ENCODE results near the gene SIGLEC6.

SIGLEC6 gene

DNA sequence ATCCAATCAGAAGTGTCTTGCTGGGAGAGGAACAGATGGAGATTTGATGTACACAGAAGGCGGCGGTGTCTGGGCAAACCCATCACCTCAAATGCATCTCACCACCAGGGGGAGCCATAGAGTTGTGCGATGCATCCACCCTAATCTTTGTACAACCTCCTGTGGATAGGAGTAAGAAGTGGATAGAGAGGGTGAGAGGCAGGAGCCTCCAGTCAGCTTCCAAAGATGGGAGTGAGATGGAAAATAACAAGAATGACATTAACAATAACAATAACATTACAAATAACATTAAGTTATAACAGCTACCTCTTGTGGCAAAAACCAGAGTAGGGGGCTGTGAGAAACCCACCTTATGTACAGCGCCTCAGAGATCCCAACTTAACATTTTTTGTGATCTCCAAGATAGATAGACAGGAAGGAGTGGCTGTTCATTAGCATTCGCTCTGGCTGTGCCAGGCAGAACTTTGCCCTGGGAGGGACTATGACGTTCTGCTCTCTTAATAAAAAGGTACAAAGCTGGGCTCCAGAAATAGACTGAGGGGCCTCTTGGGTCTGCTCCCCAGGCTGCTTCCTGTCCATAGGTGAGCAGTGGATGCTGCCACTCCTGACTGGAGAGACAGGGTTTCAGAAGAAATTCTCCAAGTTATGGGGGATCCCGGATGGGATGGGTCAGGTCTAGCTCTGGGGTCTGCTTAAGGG is 58.3 kb downstream of the SIGLEC6 start:
- no peak overlapping the region for H3K4me3 ChIP-seq (ENCODE audit: low read depth, low read length)
- TF ChIP-seq POLR2A (IDR thresholded peaks at IDR 0.05; ENCODE audit: extremely low read depth, insufficient read length): no peak
- TF ChIP-seq MAX (IDR thresholded peaks at IDR 0.05; ENCODE audit: low read depth, low read length): no peak
- peak; percentile 68 for TF ChIP-seq CTCF (IDR thresholded peaks at IDR 0.05; ENCODE audit: low read depth, low read length)
- TF ChIP-seq MYC (IDR thresholded peaks at IDR 0.05; ENCODE audit: low read depth, low read length): 0 out of 2 replicates have a peak, but pooled peaks have one; percentile 17
- peak; percentile 83 for DNase-seq (ENCODE audit: low read depth)

- H3K4me3 ChIP-seq (ENCODE audit: low read depth, low read length): no peak overlapping the region
- TF ChIP-seq CTCF (IDR thresholded peaks at IDR 0.05; ENCODE audit: low read depth, low read length) (no peak), POLR2A (IDR thresholded peaks at IDR 0.05; ENCODE audit: extremely low read depth, insufficient read length) (no peak), MAX (IDR thresholded peaks at IDR 0.05; ENCODE audit: low read depth, low read length) (no peak), MYC (IDR thresholded peaks at IDR 0.05; ENCODE audit: low read depth, low read length) (no peak)
- no peak for DNase-seq (ENCODE audit: low read depth)
Measured at GRCh38 chr19:51472607-51473006, 58.9 kb downstream of the SIGLEC6 start.

DNA sequence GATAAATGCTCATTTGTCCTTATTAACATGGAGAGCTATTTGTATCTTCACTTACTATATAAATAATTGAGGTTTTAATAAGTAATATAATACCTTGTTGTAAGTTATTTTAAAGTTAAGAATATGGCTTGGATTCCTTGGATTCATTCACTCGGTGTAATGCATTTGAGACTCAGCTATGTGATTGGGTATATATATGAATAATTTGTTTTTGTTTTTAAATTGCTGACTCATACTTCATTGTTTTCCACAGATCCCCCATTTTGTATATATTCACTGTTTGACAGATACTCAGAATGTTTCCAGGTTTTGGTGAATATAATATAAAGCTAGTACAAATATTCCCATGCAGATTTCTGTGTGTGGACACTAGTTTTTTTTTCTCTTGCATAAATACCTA is 59.9 kb downstream of the SIGLEC6 start:
- DNase-seq (ENCODE audit: low read depth): no peak

DNA sequence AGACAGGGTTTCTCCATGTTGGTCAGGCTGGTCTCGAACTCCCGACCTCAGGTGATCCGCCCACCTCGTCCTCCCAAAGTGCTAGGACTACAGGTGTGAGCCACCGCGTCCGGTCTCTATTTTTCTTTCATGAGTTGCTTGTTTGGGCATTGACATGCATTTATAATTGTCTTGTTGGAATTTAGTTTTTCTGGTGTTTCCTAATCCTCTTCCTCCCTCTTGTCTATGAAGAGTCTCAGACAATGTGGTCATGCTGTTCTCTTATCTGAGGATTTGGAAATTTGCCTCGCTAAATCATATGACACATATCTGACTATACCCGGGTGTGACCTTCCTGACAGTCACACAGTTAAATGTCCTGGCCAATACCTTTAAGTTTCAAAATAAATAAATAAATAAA is 60.5 kb downstream of the SIGLEC6 start:
- peak; percentile 42 for DNase-seq (ENCODE audit: low read depth)
- no peak for TF ChIP-seq CTCF (IDR thresholded peaks at IDR 0.05; ENCODE audit: low read depth, low read length)
- no peak for TF ChIP-seq POLR2A (IDR thresholded peaks at IDR 0.05; ENCODE audit: extremely low read depth, insufficient read length)
- TF ChIP-seq MYC (IDR thresholded peaks at IDR 0.05; ENCODE audit: low read depth, low read length): no peak
- TF ChIP-seq MAX (IDR thresholded peaks at IDR 0.05; ENCODE audit: low read depth, low read length): no peak

More for the DNA sequence above, 59.9 kb downstream of the SIGLEC6 start:
- H3K4me3 ChIP-seq (ENCODE audit: low read depth, low read length): no peak overlapping the region
- TF ChIP-seq MYC (IDR thresholded peaks at IDR 0.05; ENCODE audit: low read depth, low read length) (no peak), POLR2A (IDR thresholded peaks at IDR 0.05; ENCODE audit: extremely low read depth, insufficient read length) (no peak), CTCF (IDR thresholded peaks at IDR 0.05; ENCODE audit: low read depth, low read length) (no peak), MAX (IDR thresholded peaks at IDR 0.05; ENCODE audit: low read depth, low read length) (no peak)

DNA sequence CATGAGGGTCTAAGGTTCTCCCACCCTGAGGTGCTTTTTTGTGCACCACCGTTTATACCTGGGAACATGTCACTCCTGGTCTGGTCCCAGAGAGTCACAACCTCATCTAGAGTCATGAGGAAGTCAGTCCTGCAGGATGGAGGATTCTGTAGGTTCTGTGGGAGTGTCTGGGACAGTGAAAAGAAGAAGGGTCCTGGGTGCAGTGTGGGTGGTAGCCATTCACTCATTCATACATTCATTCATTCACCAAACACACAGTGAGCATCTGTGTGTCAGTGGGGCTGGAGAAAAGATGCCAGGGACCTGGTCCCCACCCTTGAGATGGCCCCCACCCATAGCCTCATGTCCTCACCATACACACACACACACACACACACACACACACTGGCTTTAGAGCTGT is 61.8 kb downstream of the SIGLEC6 start:
- TF ChIP-seq CTCF (IDR thresholded peaks at IDR 0.05; ENCODE audit: low read depth, low read length): no peak
- no peak; the same call in 1 of the 2 replicates for TF ChIP-seq MYC (IDR thresholded peaks at IDR 0.05; ENCODE audit: low read depth, low read length)
- no peak for TF ChIP-seq MAX (IDR thresholded peaks at IDR 0.05; ENCODE audit: low read depth, low read length)
- TF ChIP-seq POLR2A (IDR thresholded peaks at IDR 0.05; ENCODE audit: extremely low read depth, insufficient read length): no peak
- peak overlapping the region; percentile 82 for H3K4me3 ChIP-seq (ENCODE audit: low read depth, low read length)

More for the DNA sequence above, 60.5 kb downstream of the SIGLEC6 start:
- H3K4me3 ChIP-seq (ENCODE audit: low read depth, low read length): no peak overlapping the region

More for the DNA sequence above, 61.8 kb downstream of the SIGLEC6 start:
- DNase-seq (ENCODE audit: low read depth): no peak
